H9 (cell line): ENCODE results near the gene PHOSPHO2. TPM values are rescaled to one million over a fixed set of nuclear protein-coding genes. Genes with fewer than 3 reads are reported as not detected.

Source experiments
- DNase-seq: peaks from one replicate; pipeline ENCODE4 v3.0.0-alpha.2; 2017
- H2AFZ ChIP-seq: one replicate; pipeline ENCODE4 v1.6.1; 2013; ENCODE audit warnings: mild to moderate bottlenecking, low read length, control low read depth, moderate library complexity
- H2AK5ac ChIP-seq: 2 replicates; pipeline ENCODE4 v1.6.1; 2013; ENCODE audit warnings: low read length, control low read depth, mixed read lengths; ENCODE audit not compliant: insufficient read length
- H2BK120ac ChIP-seq: one replicate; pipeline ENCODE4 v1.6.1; 2013; ENCODE audit warnings: low read depth, mild to moderate bottlenecking, low read length, control low read depth, inconsistent platforms; ENCODE audit not compliant: poor library complexity, severe bottlenecking
- H2BK12ac ChIP-seq: 2 replicates; pipeline ENCODE4 v1.6.1; 2013; ENCODE audit warnings: low read length, control low read depth, mixed read lengths, low read depth; ENCODE audit not compliant: insufficient read length
- H2BK15ac ChIP-seq: 2 replicates; pipeline ENCODE4 v1.6.1; 2013; ENCODE audit warnings: low read depth, low read length, control low read depth
- H2BK20ac ChIP-seq: one replicate; pipeline ENCODE4 v1.6.1; 2013; ENCODE audit warnings: low read depth, mild to moderate bottlenecking, low read length, control low read depth, inconsistent platforms; ENCODE audit not compliant: poor library complexity, severe bottlenecking
- H2BK5ac ChIP-seq: 2 replicates; pipeline ENCODE4 v1.6.1; 2013; ENCODE audit warnings: low read length, control low read depth, mixed read lengths; ENCODE audit not compliant: insufficient read length
- H3K14ac ChIP-seq: 2 replicates; pipeline ENCODE4 v1.6.1; 2013; ENCODE audit warnings: low read length, control low read depth; ENCODE audit not compliant: insufficient read depth
- H3K18ac ChIP-seq: 2 replicates; pipeline ENCODE4 v1.6.1; 2013; ENCODE audit warnings: low read depth, mild to moderate bottlenecking, mixed read lengths, low read length, control low read depth; ENCODE audit not compliant: insufficient read length
- H3K23ac ChIP-seq: 2 replicates; pipeline ENCODE4 v1.6.1; 2013; ENCODE audit warnings: low read length, control low read depth, mixed read lengths, low read depth; ENCODE audit not compliant: insufficient read length
- H3K23me2 ChIP-seq: 2 replicates; pipeline ENCODE4 v1.6.1; 2013; ENCODE audit warnings: low read depth, mild to moderate bottlenecking, mixed read lengths, low read length, control low read depth; ENCODE audit not compliant: insufficient read length, poor library complexity, severe bottlenecking
- H3K27ac ChIP-seq: 2 replicates; pipeline ENCODE4 v1.5.1; 2013; ENCODE audit warnings: low read length, control low read depth, mixed read lengths, low read depth; ENCODE audit not compliant: insufficient read length
- H3K27me3 ChIP-seq: 2 replicates; pipeline ENCODE4 v1.6.1; 2013; ENCODE audit warnings: low read length, control low read depth, inconsistent platforms; ENCODE audit not compliant: insufficient read depth
- H3K4ac ChIP-seq: 2 replicates; pipeline ENCODE4 v1.6.1; 2013; ENCODE audit warnings: low read depth, mild to moderate bottlenecking, control low read depth, inconsistent platforms, low read length, moderate library complexity
- H3K4me1 ChIP-seq: 2 replicates; pipeline ENCODE4 v1.6.1; 2013; ENCODE audit warnings: low read length, control low read depth, inconsistent platforms; ENCODE audit not compliant: insufficient read depth
- H3K4me2 ChIP-seq: 2 replicates; pipeline ENCODE4 v1.6.1; 2013; ENCODE audit warnings: low read length, control low read depth, mixed read lengths; ENCODE audit not compliant: insufficient read length, insufficient read depth
- H3K56ac ChIP-seq: 2 replicates; pipeline ENCODE4 v1.6.1; 2013; ENCODE audit warnings: low read depth, mild to moderate bottlenecking, mixed read lengths, low read length, control low read depth; ENCODE audit not compliant: insufficient read length
- H3K79me1 ChIP-seq: 2 replicates; pipeline ENCODE4 v1.6.1; 2013; ENCODE audit warnings: low read depth, mild to moderate bottlenecking, moderate library complexity, low read length, control low read depth, inconsistent platforms; ENCODE audit not compliant: insufficient read depth, poor library complexity, severe bottlenecking
- H3K79me2 ChIP-seq: 2 replicates; pipeline ENCODE4 v1.6.1; 2013; ENCODE audit warnings: low read length, control low read depth, inconsistent platforms; ENCODE audit not compliant: insufficient read depth
- H3K9ac ChIP-seq: 2 replicates; pipeline ENCODE4 v1.6.1; 2013; ENCODE audit warnings: low read length, control low read depth, mixed read lengths; ENCODE audit not compliant: insufficient read length; ENCODE audit errors: extremely low read depth
- H3K9me3 ChIP-seq: one replicate; pipeline ENCODE4 v1.6.1; 2013; ENCODE audit warnings: low read depth, low read length, inconsistent platforms; ENCODE audit not compliant: control insufficient read depth
- H3T11ph ChIP-seq: one replicate; pipeline ENCODE4 v1.6.1; 2013; ENCODE audit warnings: mild to moderate bottlenecking, low read length, control low read depth, inconsistent platforms
- H4K20me1 ChIP-seq: one replicate; pipeline ENCODE4 v1.6.1; 2013; ENCODE audit not compliant: control insufficient read depth, insufficient read length, insufficient read depth
- H4K5ac ChIP-seq: 2 replicates; pipeline ENCODE4 v1.6.1; 2013; ENCODE audit warnings: low read depth, mild to moderate bottlenecking, mixed read lengths, low read length, control low read depth; ENCODE audit not compliant: insufficient read length
- H4K8ac ChIP-seq: replicated peaks from 2 replicates; pipeline ENCODE4 v1.6.1; 2013; ENCODE audit warnings: low read length, control low read depth, mixed read lengths, low read depth; ENCODE audit not compliant: insufficient read length
- H4K91ac ChIP-seq: 2 replicates; pipeline ENCODE4 v1.6.1; 2013; ENCODE audit warnings: low read depth, mild to moderate bottlenecking, moderate library complexity, mixed read lengths, low read length, control low read depth; ENCODE audit not compliant: insufficient read length
- H3K27ac Mint-ChIP-seq, 3 experiments: 2 replicates in 2 of 3; 3 replicates in 1 of 3; pipeline ENCODE4 v1.8.0; 2020 to 2021; ENCODE audit warnings: mixed read lengths in 3 of 3, mild to moderate bottlenecking in 1 of 3, moderate library complexity in 1 of 3
- H3K27me3 Mint-ChIP-seq: 2 replicates; pipeline ENCODE4 v1.8.0; 2021; ENCODE audit warnings: low read depth, mild to moderate bottlenecking, moderate library complexity, mixed read lengths
- H3K36me3 Mint-ChIP-seq, 3 experiments: 2 replicates in 2 of 3; 3 replicates in 1 of 3; pipeline ENCODE4 v1.8.0; 2020 to 2021; ENCODE audit warnings: low read depth in 3 of 3, mixed read lengths in 3 of 3; ENCODE audit not compliant: insufficient read depth in 1 of 3
- H3K4me1 Mint-ChIP-seq, 2 experiments: 2 replicates each; pipeline ENCODE4 v1.8.0; 2020; ENCODE audit warnings: mixed read lengths in 2 of 2
- H3K4me3 Mint-ChIP-seq, 2 experiments: 2 replicates in 1 of 2; 3 replicates in 1 of 2; pipeline ENCODE4 v1.8.0; 2020 to 2021; ENCODE audit warnings: mild to moderate bottlenecking in 2 of 2, mixed read lengths in 2 of 2, moderate library complexity in 1 of 2
- H3K9me3 Mint-ChIP-seq, 2 experiments: 2 replicates in 1 of 2; 3 replicates in 1 of 2; pipeline ENCODE4 v1.8.0; 2020; ENCODE audit warnings: mild to moderate bottlenecking in 2 of 2, mixed read lengths in 2 of 2, moderate library complexity in 1 of 2
- CTCF ChIP-seq: fragments of 200-600 bp; sonication (generic); conservative IDR thresholded peaks from 3 replicates; pipeline ENCODE4 v1.8.0; 2021; ENCODE audit warnings: antibody characterized with exemption, mild to moderate bottlenecking
- WGBS: extraction: QIAGEN DNeasy Blood & Tissue Kit; methylation state at CpG from one replicate; pipeline ENCODE4 v1.1.7; 2013; ENCODE audit warnings: missing lambda C conversion rate, low lambda C conversion rate, mixed read lengths; ENCODE audit not compliant: insufficient read length; ENCODE audit errors: extremely low coverage; 5-methylcytosine and 5-hydroxymethylcytosine counted together
- total RNA-seq: library from RNA; stranded (reverse); gene quantifications from 2 replicates; pipeline ENCODE4 v1.2.1, GENCODE V29; 2021

Gene PHOSPHO2
- total RNA-seq, 1 experiment from 2014 or later = 7.2 TPM

- Histone ChIP-seq H2BK12ac (no peak overlapping the region), H3K14ac (no peak overlapping the region), H3K9ac (no peak overlapping the region), H3T11ph (no peak overlapping the region), H2BK5ac (no peak overlapping the region), H3K79me2 (no peaks in the 10 kb centered on the region), H3K4me2 (no peak overlapping the region), H2AK5ac (no peak overlapping the region), H3K23ac (no peak overlapping the region), H2BK15ac (no peak overlapping the region), H2BK120ac (no peak overlapping the region), H3K4me1 (no peaks in the 10 kb centered on the region), H3K4ac (no peak overlapping the region), H3K9me3 (no peaks in the 10 kb centered on the region), H2AFZ (no peak overlapping the region), H3K27me3 (no peaks in the 10 kb centered on the region), H4K8ac (no peak overlapping the region), H4K91ac (no peak overlapping the region), H4K5ac (no peak overlapping the region), H3K23me2 (no peaks in the 10 kb centered on the region), H2BK20ac (no peak overlapping the region), H3K56ac (no peak overlapping the region), H3K18ac (no peak overlapping the region), H4K20me1 (no peaks in the 10 kb centered on the region), H3K27ac (no peak overlapping the region), H3K79me1 (no peaks in the 10 kb centered on the region)
- Mint-ChIP-seq H3K27ac (no peak overlapping the region), H3K4me1 (no peaks in the 10 kb centered on the region), H3K4me3 (no peak overlapping the region), H3K27me3 (no peaks in the 10 kb centered on the region), H3K9me3 (peaks cover 8% of the 10 kb centered on the region in 2 experiments), H3K36me3 (peaks cover 9 to 17% (median 17%) of the 10 kb centered on the region in 3 experiments; a peak in 6 of 7 replicates)
- no peak for TF ChIP-seq CTCF
- no CpG with 5 or more reads among the region's 2 CpGs for WGBS
- DNase-seq = no peak
These were observed 13.4 kb downstream of the PHOSPHO2 start for GRCh38 chr2:169707626-169708025.
